Mesendoderm (in vitro differentiated cells): Measurements from ENCODE around the gene FCSK.

Experiments
- DNase-seq: peaks from one replicate; pipeline ENCODE4 v3.0.0; 2013
- H2AK5ac ChIP-seq: 2 replicates; pipeline ENCODE4 v1.6.1; 2013; ENCODE audit warnings: low read length, inconsistent platforms
- H2BK120ac ChIP-seq: 2 replicates; pipeline ENCODE4 v1.6.1; 2013; ENCODE audit warnings: low read depth, mild to moderate bottlenecking, low read length, moderate library complexity, mixed read lengths
- H2BK15ac ChIP-seq: replicated peaks from 2 replicates; pipeline ENCODE4 v1.6.1; 2013; ENCODE audit warnings: low read depth, mild to moderate bottlenecking, moderate library complexity
- H2BK5ac ChIP-seq: 2 replicates; pipeline ENCODE4 v1.6.1; 2013; ENCODE audit warnings: low read length, inconsistent platforms
- H3K18ac ChIP-seq: 2 replicates; pipeline ENCODE4 v1.6.1; 2013; ENCODE audit warnings: mild to moderate bottlenecking, low read length, mixed read lengths
- H3K23ac ChIP-seq: one replicate; pipeline ENCODE4 v1.6.1; 2013; ENCODE audit warnings: low read length
- H3K27ac ChIP-seq: 2 replicates; pipeline ENCODE4 v1.5.1; 2013; ENCODE audit warnings: low read depth, mild to moderate bottlenecking, inconsistent platforms, low read length, moderate library complexity
- H3K27me3 ChIP-seq: 2 replicates; pipeline ENCODE4 v1.6.1; 2013; ENCODE audit warnings: low read length, control low read depth, mild to moderate bottlenecking, inconsistent platforms; ENCODE audit not compliant: insufficient read depth, poor library complexity
- H3K36me3 ChIP-seq: 2 replicates; pipeline ENCODE4 v1.6.1; 2013; ENCODE audit warnings: low read length, inconsistent platforms; ENCODE audit not compliant: control insufficient read depth, insufficient read depth
- H3K4ac ChIP-seq: one replicate; pipeline ENCODE4 v1.6.1; 2013; ENCODE audit warnings: low read depth, mild to moderate bottlenecking, low read length, moderate library complexity
- H3K4me1 ChIP-seq: 2 replicates; pipeline ENCODE4 v1.6.1; 2013; ENCODE audit warnings: low read depth, low read length, inconsistent platforms; ENCODE audit not compliant: control insufficient read depth
- H3K4me2 ChIP-seq: 2 replicates; pipeline ENCODE4 v1.6.1; 2013; ENCODE audit warnings: low read length
- H3K4me3 ChIP-seq: 2 replicates; pipeline ENCODE4 v1.5.1; 2013; ENCODE audit warnings: mild to moderate bottlenecking, low read length
- H3K56ac ChIP-seq: one replicate; pipeline ENCODE4 v1.6.1; 2013; ENCODE audit warnings: low read length
- H3K79me1 ChIP-seq: 2 replicates; pipeline ENCODE4 v1.6.1; 2013; ENCODE audit warnings: low read length, inconsistent platforms
- H3K79me2 ChIP-seq: 2 replicates; pipeline ENCODE4 v1.6.1; 2013; ENCODE audit warnings: mild to moderate bottlenecking, low read length; ENCODE audit not compliant: control insufficient read depth, insufficient read depth
- H3K9ac ChIP-seq: 2 replicates; pipeline ENCODE4 v1.6.1; 2013; ENCODE audit warnings: low read length, inconsistent platforms
- H4K5ac ChIP-seq: one replicate; pipeline ENCODE4 v1.6.1; 2013; ENCODE audit warnings: low read length
- H4K8ac ChIP-seq: one replicate; pipeline ENCODE4 v1.6.1; 2013; ENCODE audit warnings: low read depth, mild to moderate bottlenecking, control low read depth, low read length, moderate library complexity
- WGBS: extraction: QIAGEN DNeasy Blood & Tissue Kit; methylation state at CpG from one replicate; pipeline ENCODE4 v1.1.7; 2013; ENCODE audit warnings: low lambda C conversion rate, missing lambda C conversion rate; ENCODE audit not compliant: insufficient coverage; ENCODE audit errors: extremely low coverage; 5-methylcytosine and 5-hydroxymethylcytosine counted together

FCSK gene

DNA sequence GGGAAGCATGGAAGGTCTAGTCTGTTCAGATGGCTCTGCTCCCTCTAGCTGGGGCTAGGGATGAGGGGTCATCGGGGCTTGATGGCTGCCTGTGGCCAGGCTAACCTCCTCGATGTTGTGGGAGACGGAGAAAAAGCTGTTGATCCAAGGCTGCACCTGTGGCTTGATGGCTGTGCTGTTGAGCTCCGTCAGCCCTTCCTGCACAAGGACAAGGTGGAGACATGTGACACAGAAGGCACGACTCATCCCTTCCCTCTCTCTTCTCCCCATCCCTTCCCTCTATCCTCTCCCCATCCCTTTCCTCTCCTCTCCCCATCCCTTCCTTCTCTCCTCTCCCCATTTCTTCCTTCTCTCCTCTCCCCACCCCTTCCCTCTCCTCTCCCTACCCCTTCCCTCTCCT lies 28.2 kb downstream of the FCSK start:
- Histone ChIP-seq H3K79me1 (no peaks in the 10 kb centered on the region), H3K56ac (no peak overlapping the region), H2AK5ac (no peak overlapping the region), H3K27me3 (no peaks in the 10 kb centered on the region), H3K23ac (no peak overlapping the region), H3K4ac (no peak overlapping the region), H2BK15ac (no peak overlapping the region), H3K36me3 (no peaks in the 10 kb centered on the region), H2BK5ac (no peak overlapping the region), H3K4me2 (no peak overlapping the region), H3K4me3 (no peak overlapping the region), H3K79me2 (no peaks in the 10 kb centered on the region), H4K5ac (no peak overlapping the region), H4K8ac (no peak overlapping the region), H3K27ac (no peak overlapping the region), H3K4me1 (no peaks in the 10 kb centered on the region), H2BK120ac (no peak overlapping the region), H3K18ac (no peak overlapping the region), H3K9ac (no peak overlapping the region)
- no CpG with 5 or more reads among the region's 5 CpGs for WGBS
- no peak for DNase-seq

- no peaks in the 10 kb centered on the region for H3K79me2 ChIP-seq
- no peak overlapping the region for H4K5ac ChIP-seq
- H4K8ac ChIP-seq: no peak overlapping the region
- H3K27me3 ChIP-seq: no peaks in the 10 kb centered on the region
- H3K36me3 ChIP-seq: no peaks in the 10 kb centered on the region
- no peak overlapping the region for H3K4me2 ChIP-seq
- no peaks in the 10 kb centered on the region for H3K4me1 ChIP-seq
- H3K23ac ChIP-seq: no peak overlapping the region
- no CpG with 5 or more reads among the region's 5 CpGs for WGBS
- no peak for DNase-seq
- no peak overlapping the region for H2BK5ac ChIP-seq
- H3K27ac ChIP-seq: no peak overlapping the region
- H2BK15ac ChIP-seq: no peak overlapping the region
- no peak overlapping the region for H3K9ac ChIP-seq
- H3K4ac ChIP-seq: no peak overlapping the region
- no peaks in the 10 kb centered on the region for H3K79me1 ChIP-seq
- no peak overlapping the region for H3K4me3 ChIP-seq
- H2BK120ac ChIP-seq: no peak overlapping the region
- no peak overlapping the region for H3K18ac ChIP-seq
- no peak overlapping the region for H2AK5ac ChIP-seq
- H3K56ac ChIP-seq: no peak overlapping the region
Observed at GRCh38 chr16:70483426-70483825, 29.0 kb downstream of the FCSK start.

DNA sequence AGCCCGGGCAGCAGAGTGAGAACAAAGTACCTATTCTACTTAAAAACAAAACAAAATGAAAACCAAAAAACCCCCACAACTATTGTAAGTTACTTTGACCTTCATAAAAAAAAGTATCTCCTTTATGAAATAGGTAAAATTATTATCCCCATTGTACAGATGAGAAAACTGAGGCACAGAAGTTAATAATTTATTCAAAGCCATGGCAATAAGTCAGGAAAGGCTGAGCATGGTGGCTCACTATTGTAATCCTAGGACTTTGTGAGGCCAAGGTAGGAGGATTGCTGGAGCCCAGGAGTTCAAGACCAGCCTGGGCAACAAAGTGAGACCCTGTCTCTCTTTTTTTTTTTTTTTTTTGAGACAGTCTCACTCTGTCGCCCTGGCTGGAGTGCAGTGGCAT lies 30.5 kb downstream of the FCSK start:
- H3K56ac ChIP-seq: no peak overlapping the region
- H3K4me2 ChIP-seq: no peak overlapping the region
- no peak overlapping the region for H3K18ac ChIP-seq
- H3K27me3 ChIP-seq: no peaks in the 10 kb centered on the region
- no peak overlapping the region for H3K4me3 ChIP-seq
- H3K4ac ChIP-seq: no peak overlapping the region
- no peak overlapping the region for H4K5ac ChIP-seq
- no peaks in the 10 kb centered on the region for H3K79me1 ChIP-seq
- no peak overlapping the region for H3K27ac ChIP-seq
- H2BK5ac ChIP-seq: no peak overlapping the region
- H2BK15ac ChIP-seq: no peak overlapping the region
- H3K4me1 ChIP-seq: no peaks in the 10 kb centered on the region
- no peaks in the 10 kb centered on the region for H3K36me3 ChIP-seq
- no peak overlapping the region for H4K8ac ChIP-seq
- H2BK120ac ChIP-seq: no peak overlapping the region
- no peak overlapping the region for H3K9ac ChIP-seq
- WGBS: no CpG with 5 or more reads among the region's 2 CpGs
- no peak overlapping the region for H3K23ac ChIP-seq
- no peaks in the 10 kb centered on the region for H3K79me2 ChIP-seq
- DNase-seq: no peak
- H2AK5ac ChIP-seq: no peak overlapping the region

GRCh38 chr16:70490261-70490660 lies 35.9 kb downstream of the FCSK start:
- Histone ChIP-seq H2BK120ac (no peak overlapping the region), H4K8ac (no peak overlapping the region), H3K36me3 (peaks cover 4% of the 10 kb centered on the region), H3K4me3 (no peak overlapping the region), H3K4me2 (no peak overlapping the region), H3K27me3 (no peaks in the 10 kb centered on the region), H4K5ac (no peak overlapping the region), H2BK5ac (no peak overlapping the region), H3K56ac (no peak overlapping the region), H3K18ac (no peak overlapping the region), H3K27ac (no peak overlapping the region), H3K9ac (no peak overlapping the region), H3K23ac (no peak overlapping the region), H3K79me2 (no peaks in the 10 kb centered on the region), H3K4ac (no peak overlapping the region), H3K4me1 (no peaks in the 10 kb centered on the region), H3K79me1 (no peaks in the 10 kb centered on the region), H2AK5ac (no peak overlapping the region), H2BK15ac (no peak overlapping the region)
- WGBS: no CpG with 5 or more reads among the region's 6 CpGs
- DNase-seq: no peak

DNA sequence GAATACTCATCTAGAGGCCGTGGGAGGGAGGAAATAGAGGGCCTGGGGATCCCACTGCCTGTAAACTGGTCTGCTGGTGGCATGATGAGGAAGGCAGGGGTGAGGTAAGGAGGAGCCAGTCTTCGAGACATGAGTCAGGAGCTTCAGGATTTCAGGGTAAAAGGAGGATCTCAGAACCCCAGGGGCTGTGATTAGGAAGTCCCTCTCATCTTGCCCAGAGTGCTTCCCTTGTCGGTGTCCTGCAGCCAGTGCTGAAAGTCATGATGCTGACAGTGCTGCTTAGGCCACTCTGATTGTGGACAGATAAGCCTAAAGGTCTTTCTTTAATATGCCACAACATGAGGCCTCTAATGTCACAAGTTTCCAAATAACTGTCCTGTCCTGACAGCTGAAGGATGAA lies 39.4 kb downstream of the FCSK start:
- no peak overlapping the region for H3K4me2 ChIP-seq
- H3K4ac ChIP-seq: no peak overlapping the region
- no peak overlapping the region for H3K23ac ChIP-seq
- no peaks in the 10 kb centered on the region for H3K79me1 ChIP-seq
- H3K4me3 ChIP-seq: no peak overlapping the region
- H2BK15ac ChIP-seq: no peak overlapping the region
- H2BK120ac ChIP-seq: no peak overlapping the region
- H3K27me3 ChIP-seq: no peaks in the 10 kb centered on the region
- no peak overlapping the region for H3K9ac ChIP-seq
- H2BK5ac ChIP-seq: no peak overlapping the region
- H2AK5ac ChIP-seq: no peak overlapping the region
- no peak overlapping the region for H3K27ac ChIP-seq
- no CpG with 5 or more reads among the region's 3 CpGs for WGBS
- no peak overlapping the region for H4K8ac ChIP-seq
- H3K4me1 ChIP-seq: no peaks in the 10 kb centered on the region
- H3K36me3 ChIP-seq: peaks cover 4% of the 10 kb centered on the region
- no peak overlapping the region for H4K5ac ChIP-seq
- H3K79me2 ChIP-seq: no peaks in the 10 kb centered on the region
- H3K56ac ChIP-seq: no peak overlapping the region
- H3K18ac ChIP-seq: no peak overlapping the region
- no peak for DNase-seq

- Histone ChIP-seq H3K23ac (no peak overlapping the region), H3K18ac (no peak overlapping the region), H3K4ac (no peak overlapping the region), H3K4me2 (no peak overlapping the region), H3K36me3 (peaks cover 4% of the 10 kb centered on the region), H3K27me3 (no peaks in the 10 kb centered on the region), H3K79me1 (no peaks in the 10 kb centered on the region), H3K4me3 (no peak overlapping the region), H3K79me2 (no peaks in the 10 kb centered on the region), H2BK15ac (no peak overlapping the region), H2BK5ac (no peak overlapping the region), H4K8ac (no peak overlapping the region), H4K5ac (no peak overlapping the region), H3K56ac (no peak overlapping the region), H2AK5ac (no peak overlapping the region), H3K27ac (no peak overlapping the region), H3K4me1 (no peaks in the 10 kb centered on the region), H2BK120ac (no peak overlapping the region), H3K9ac (no peak overlapping the region)
- no CpG with 5 or more reads among the region's 5 CpGs for WGBS
- no peak for DNase-seq
Observed at GRCh38 chr16:70494202-70494770, 39.9 kb downstream of the FCSK start.
